GM19238 (cell line): ENCODE measurements around the gene PIPOX.

Experiments
- DNase-seq: peaks from one replicate; pipeline ENCODE4 v3.0.0; 2011; ENCODE audit warnings: low spot score; ENCODE audit not compliant: insufficient read length

The PIPOX gene

DNA sequence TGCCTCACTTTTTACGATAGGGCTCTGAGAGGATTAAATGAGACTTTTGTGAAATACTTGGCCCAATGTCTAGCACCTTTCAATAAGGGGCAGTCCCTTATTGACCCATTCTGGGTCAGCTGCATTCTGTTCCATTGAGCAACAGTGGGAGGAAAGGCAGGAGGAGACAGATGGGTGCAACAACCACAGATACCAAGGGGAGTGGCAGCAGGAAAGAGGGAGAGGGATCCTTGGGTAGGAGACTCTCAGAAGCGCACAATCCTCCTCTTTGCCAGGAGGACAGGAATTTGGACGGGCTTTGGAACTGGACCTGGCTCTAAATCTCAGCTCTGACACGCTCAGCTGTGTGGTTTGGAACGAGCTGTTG, 3.5 kb downstream of the PIPOX start:
- no peak for DNase-seq

DNA sequence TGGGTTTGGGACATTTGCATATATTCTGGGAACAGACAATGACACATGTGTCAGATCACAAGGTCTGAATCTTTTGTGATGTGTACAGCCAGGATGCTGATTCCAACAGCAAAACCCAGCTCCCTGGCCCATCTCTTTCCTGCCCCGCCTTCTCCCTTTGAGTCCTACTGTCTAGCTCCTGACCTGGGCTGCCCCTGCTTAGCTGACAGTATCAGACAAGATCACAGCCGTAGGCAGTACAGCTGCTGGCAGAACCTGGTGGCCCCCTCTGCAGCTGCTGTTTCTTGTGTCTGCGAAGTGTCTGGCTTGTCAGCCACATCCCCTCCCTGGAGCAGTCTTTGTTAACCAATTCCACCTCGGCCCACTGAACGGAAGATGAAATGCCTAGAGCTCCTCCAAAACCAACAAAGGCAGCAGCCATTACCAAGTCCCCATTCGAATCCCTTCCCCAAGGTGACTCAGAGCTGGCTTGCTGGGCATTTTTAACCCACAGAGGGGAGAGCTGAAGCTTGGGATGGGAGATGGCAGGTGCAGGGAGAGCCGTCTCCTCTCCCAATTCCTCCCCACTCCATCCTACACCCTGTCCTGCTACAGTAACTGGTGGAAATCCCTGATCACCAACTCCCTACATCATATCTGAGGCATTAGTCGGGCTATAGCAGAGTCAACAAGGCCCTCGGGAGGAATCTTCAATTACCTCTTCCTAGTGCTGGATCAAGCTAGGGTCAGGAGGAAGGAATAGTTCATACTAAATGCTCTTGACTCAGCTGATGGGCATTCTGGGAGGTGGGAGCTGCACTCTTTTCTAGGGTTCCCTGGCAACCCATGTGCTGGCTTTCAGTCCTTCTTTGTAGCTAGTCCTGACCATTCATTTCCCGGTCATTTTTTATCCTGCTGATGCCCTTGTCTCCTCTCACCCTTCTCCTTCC, 5.8 kb downstream of the PIPOX start:
- no peak for DNase-seq

DNA sequence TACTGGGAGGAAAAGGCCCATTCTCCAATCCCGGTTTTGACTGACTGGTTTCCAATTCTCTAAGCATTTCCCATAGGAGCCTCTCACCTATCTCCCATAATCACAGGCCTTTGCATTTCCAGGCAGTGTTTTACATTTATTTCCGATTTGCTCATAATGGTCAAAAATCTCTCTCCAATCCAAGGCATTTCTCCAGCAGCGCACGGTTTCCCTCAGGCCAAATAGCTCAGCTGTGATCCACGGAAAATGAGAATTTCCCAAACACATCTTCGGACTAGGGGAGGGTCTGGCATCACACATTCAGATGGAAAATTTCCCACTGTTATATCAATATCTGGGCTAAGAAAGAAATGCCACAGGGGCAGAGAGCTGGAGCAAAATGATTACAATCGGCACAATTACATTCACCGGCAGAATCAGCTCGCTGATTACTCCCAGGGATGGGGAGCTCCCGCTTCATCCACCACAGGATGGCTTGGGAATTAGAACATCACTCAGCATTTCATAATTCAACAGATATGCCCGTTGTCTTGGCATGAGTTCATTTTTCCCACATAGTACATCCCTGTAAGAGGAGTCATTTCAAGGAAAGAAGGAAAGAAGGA, 6.7 kb downstream of the PIPOX start:
- DNase-seq = no peak

DNA sequence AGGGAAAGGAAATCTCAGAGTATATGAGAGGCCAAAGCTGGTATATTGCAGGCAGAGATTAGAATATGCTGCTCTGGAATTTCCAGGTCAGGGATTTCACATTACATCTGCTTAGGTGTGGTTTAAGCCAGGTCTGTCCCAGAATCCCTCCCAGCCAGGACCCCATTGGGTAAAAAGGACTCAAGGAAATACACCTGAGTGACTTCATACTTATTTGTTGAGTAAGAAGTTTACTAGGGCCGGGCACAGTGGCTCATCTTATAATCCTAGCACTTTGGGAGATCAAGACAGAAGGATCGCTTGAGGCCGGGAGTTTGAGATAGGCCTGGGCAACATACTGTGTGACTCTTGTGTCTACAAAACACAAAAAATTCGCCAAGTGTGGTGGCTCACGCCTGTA, 7.2 kb downstream of the PIPOX start:
- DNase-seq = no peak

DNA sequence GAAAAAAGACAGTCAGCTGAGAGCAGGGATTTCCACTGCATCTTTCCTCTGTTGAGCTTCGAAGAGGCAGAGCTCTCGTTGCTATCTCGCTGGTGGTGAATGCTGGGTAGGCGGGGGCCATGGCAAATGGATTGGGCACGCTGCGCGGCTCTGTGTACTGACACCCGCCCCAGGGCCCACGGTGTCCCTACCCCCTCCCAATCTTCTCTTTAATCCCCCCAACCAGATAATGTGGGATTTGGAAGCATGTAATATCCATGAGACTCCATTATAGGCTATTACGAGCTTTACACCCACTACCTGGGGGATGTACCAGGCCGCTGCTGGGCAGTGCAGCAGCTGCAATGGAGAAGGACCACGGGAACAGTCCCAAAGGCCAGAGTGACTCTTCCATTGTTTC, 8.3 kb downstream of the PIPOX start:
- DNase-seq = no peak

DNA sequence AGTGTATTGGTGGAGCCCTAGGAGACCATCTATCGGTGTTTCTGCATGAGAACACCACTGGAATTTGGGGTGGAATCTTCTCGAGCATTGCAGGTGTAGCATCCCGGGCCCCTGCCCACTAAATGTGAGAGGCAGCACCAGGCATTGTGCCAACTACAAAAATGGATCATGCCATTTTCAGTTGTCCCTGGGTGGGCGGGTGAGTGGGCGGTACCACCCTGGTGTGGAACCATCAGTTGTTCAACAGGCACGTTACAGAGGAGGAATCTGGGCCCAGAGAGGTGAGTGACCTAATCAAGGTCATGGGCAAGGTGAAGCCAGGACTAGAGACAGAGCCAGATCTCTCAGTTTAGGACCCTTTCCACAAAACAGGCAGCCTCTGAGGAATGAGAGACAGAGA, 8.8 kb downstream of the PIPOX start:
- DNase-seq = no peak

DNA sequence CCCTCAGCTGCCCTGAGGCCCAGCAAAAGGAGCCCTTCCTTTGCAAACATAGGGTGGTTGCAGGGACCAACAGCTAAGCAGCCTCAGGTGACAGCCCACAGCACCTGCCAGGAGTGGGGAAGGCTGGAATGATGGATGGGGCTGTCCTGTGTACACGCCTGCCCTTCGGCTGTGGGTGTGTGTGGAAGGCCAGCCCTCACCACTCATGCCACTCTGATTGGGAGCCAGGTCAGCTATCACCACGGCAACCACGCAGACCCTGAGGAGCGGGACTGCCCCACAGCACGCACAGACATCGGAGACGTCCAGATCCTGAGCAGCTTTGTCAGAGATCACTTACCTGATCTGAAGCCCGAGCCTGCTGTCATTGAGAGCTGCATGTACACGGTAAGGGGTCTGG, 11.9 kb downstream of the PIPOX start:
- DNase-seq = no peak

DNA sequence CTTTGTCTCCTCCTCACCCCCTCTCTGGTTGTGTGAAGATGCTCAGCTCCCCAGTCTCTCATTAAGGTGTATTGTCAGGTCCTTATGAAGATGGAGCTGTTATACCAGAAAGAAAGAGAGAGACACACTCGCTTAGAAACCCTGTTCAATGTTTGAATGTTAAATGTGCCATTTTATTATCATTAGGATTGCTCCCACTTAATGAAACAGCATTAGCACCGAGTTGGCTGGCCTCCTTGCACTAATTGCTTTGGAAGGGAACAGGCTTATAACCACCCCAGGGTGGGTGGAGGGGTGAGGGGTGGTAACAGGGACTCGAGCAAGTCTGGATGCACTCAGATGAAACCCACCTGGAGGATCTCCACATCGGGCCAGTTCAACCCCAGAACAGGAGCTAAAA, 14.4 kb downstream of the PIPOX start:
- DNase-seq = no peak

DNA sequence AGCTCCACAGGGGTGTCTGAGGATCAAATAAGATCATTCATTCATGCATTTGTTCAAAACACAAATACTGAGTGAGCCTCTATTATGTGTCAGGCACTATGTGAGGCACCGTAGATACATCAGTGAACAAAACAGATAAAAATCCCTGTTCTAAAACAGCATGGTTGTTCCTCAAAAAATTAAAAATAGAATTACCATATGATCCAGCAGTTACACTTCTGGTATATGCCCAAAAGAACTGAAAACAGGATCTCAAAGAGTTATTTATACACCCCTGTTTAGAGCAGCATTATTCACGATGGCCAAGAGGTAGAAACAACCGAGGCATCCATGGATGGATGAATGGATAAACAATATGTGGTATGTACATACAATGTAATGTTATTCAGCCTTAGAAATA, 15.4 kb downstream of the PIPOX start:
- no peak for DNase-seq

DNA sequence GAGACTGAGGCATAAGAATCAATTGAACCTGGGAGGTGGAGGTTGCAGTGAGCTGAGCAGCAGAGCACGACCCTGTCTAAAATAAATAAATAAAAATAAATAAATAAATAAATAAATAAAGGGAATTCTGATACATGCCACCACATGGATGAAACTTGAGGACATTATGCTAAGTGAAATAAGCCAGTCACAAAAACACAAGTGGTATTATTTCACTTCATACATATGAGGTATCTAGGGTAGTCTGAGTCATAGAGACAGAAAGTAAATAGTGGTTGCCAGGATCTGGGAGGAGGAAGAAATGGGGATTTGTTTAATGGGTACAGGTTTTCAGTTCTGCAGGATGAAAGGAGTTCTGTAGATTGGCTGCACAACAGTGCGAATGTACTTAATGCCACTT, 16.3 kb downstream of the PIPOX start:
- no peak for DNase-seq

DNA sequence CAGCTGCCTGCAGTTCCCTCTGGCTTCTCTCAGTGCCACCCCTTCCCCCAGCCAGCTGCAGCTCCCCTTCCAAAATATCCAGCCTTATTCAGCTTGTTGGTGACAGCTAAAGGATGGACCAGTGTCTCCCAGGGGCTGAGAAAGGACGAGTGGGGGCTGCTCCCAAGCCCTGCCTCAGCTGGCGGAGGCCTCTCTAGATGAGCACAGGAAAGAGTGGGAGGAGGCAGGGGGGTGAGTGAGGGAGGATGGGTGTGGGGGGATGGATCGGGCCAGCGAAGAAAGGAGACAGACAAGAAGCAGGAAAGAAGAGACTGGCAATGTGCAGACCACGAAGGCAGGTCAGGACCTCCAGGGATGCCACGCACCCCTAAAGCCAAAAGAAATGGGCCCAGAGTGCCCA, 17.5 kb downstream of the PIPOX start:
- no peak for DNase-seq

DNA sequence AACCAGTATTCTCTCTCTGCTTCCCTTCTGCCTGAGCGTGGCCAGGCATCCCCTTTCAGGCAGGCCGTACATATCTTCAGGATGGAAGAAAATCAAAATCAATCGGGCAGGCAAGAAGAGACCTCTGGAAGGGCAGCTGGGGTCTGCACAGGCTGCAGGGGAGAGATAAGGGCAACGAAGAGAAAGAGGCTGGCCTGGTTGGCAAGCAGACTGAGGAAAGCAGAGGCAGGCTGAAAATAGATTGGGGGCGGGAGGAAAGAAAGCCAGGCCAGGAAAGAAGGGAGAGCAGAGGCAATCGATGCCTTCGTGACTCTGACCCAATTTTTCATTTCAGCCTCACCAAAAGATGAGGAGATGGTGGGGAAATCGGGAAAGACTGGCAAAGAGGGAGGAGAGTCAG, 18.1 kb downstream of the PIPOX start:
- no peak for DNase-seq

DNA sequence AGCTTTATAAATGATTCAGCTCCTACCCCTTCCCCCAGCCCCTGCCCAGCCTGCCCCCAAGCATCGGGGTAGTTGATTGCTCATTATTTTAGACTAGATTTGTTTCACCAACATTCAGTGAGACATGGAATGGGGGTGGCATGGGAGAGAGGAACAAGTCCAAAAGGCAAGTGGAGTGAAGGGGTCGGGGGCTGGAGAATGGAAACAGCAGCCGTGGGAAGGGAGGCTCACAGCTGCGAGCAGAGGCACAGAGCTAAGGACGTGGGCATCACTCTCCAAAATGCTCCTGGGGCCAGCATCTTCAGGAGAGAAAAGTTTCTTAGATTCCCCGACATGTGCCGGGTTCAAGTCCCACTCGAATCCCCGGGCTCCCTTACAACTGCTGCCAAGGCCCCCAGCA, 19.3 kb downstream of the PIPOX start:
- no peak for DNase-seq

DNA sequence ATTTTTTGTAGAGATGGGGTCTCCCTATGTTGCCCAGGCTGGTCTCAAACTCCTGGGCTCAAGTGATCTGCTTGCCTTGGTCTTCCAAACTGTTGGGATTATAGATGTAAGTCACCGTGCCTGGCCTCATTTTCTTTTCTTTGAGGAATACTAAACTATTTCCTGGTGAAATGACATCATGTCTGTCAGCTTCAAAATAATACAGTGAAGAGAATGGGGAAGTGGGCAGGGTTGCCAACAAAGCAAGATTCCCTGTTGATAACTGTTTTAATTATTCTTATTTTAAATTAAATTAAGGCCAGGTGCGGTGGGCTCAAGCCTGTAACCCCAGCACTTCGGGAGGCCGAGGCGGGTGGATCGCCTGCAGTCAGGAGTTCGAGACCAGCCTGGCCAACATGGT, 21.1 kb downstream of the PIPOX start:
- no peak for DNase-seq

DNA sequence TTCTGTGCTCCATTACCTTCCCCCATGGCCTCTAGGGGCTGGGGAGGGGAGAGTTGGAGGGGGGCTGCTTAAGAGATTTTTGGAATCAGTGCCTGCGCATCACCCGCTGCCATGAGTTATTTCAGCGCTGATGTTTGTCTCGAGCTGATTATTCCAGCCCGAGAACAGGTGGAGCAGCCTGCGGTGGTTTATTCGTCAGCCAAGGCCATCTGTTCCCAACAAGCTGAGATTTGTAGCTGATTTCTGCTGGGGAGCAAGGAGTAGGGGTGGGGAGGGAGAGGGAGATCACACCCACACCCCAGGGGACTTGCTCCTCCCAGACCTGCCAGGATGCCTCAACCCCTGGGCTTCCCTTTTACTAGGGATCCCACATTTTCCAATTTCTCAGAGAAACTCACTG, 23.1 kb downstream of the PIPOX start:
- DNase-seq = no peak

DNA sequence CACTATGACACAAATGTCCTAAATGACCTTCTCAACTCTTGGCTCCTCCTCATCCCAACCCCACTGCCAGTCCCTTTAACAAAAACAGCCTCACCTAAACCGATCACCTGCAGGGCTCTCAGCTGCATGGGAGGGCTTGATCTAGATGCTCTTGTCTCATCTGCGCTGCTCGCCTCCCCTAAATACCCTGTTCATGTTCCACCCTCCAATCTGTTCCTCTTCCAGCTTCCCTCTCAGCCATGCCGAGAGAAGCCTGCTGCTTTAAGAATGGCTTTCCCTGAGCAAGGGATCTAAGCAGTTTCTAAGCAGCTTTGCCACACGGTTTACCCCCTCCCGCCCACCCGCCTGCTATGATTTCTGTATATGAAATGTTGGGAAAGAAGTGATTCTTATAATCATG, 23.7 kb downstream of the PIPOX start:
- DNase-seq = no peak

DNA sequence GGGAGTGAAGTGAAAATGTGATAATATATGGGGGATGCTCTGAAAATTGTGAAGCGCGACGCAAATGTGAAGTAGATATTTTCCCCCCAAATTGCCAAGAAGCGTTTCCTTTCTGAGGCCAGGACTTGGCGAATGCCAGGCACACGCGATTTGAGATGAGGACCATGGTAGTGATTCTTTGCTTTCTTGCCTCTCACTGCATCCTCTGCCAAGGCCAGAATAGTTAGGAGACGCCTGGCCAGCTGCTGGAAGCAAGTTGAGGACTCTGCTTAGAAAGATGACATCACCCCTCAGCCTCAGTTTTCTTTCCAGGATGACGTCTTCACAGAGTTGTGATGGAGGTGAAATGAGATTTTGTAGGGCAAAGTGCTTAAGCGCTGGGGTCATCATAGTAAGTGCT, 25.9 kb downstream of the PIPOX start:
- no peak for DNase-seq

DNA sequence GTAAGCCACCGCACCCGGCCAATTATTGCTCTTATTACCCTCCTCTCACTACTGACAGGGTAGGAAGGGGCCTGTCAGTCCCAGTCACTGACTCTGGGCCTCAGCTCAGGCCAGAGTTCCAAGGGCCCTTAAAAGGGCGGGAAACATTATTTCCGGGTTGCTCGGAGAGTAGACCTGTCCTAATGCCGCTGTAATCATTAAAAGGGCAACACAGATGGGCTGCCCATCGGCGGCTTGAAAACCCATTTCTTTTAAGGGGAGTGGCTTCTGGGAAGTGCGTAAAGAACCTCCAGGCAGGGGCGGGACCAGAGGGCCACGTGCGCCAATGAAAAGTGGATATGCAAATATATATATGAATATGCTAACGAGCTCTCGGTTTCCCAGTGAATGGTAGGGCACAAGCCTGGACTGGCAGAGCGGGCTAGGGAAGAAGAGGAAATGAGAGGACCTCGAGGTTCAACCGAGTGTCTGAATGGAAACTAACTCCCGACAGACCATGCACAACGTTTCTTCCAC, 26.6 kb downstream of the PIPOX start:
- no peak for DNase-seq

DNA sequence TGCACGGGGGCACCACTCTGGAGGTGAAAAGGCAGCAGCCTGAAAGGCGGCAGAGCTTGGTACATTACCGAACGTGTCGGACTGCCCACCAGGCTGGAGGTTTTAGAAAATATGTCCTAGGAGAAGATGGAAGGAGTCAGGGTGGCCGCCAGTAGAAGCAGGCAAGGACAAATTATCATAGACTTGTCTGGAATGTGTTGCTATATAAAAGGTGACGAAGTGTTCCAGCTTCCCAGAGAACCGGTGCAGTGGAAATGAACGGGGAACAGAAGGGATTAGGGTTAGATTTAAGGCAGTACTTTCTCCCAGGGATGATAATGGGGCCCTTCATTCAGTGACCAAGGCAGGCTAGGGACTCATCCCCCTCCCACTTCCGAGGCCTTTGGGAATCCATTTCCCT, 27.4 kb downstream of the PIPOX start:
- no peak for DNase-seq

DNA sequence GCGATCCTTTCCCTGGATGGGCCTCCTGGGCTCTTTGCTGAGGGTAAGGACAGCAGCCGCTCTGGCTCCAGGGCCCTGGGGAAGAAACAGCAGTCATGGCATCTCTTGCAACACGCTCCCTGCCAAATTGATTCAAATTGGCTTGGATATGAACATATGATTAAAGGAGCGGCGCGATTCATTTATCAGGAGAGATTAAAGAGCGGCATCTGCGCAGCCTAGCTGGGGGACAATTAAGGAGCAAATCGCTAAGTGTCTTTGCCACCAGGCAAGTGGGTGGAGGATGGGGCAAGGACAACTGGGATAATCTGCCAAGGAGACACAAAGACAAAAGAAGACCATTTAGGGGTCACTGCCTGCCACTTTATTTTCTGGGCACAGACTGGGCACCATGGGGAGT, 27.8 kb downstream of the PIPOX start:
- no peak for DNase-seq

DNA sequence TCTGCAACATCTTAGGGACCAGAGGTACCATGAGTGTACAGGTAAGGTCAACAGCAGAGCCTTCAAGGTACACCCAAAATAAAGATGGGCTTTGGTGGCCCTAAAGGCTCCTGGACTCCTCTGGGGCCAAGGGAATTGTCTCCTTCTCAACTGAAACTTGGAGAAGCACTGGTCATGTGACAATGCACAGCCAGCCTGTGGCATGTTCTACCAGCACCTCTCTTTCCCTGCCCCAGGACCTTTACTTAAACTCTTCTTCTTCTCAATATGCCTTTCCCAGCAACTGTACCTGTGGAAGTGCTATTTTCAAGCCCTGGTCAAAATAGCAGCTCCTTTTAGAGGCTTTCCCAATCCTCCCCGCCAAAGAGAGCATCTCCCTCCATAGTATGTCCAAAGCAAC, 28.4 kb downstream of the PIPOX start:
- no peak for DNase-seq

DNA sequence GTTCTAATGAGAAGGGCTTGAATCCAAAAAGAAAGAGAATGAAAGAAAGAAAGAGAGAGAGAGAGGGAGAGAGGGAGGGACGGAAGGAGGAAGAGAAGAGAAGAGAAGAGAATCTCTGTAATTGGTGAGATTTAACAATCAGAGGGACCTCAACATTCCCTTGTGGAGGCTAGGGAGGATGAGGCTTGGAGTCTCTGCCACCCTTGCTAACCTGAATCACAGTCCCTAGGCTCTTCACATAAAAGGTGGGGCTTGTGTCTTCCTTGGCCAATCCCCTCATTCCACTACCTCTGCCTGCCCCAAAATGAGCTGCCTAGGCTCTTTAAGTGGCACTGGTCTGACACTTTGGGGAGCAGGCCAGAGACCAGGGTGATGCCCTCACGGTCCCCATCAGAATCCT, 30.1 kb downstream of the PIPOX start:
- no peak for DNase-seq

DNA sequence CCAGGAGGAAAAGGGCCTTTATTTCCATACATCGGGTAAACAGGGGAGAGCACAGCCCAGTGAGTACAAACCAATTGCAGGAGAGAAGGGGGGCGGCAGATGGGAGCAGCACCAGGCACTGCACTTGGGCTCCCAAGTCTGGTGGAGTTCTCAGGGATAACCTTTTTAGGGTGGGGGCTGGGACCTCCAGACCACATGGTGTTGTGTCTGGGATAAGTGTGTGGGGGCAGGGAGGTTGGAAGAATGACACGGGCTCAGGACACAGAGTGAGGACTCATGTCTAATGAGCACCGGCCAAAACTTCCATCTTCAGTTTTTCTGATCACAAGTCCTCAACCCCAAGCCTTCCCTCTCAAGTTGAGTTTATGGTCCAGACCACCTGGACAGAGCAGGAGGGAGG, 30.6 kb downstream of the PIPOX start:
- no peak for DNase-seq
